DMS53 (cell line): ENCODE measurements around the gene HOXA13.
A peak's percentile ranks its signal among the peaks of the same experiment; 100 is the strongest.

ENCODE experiments used
- DNase-seq: peaks from one replicate; lab custom pipeline; 2025; lab: John Stamatoyannopoulos, UW

HOXA13 gene

DNA sequence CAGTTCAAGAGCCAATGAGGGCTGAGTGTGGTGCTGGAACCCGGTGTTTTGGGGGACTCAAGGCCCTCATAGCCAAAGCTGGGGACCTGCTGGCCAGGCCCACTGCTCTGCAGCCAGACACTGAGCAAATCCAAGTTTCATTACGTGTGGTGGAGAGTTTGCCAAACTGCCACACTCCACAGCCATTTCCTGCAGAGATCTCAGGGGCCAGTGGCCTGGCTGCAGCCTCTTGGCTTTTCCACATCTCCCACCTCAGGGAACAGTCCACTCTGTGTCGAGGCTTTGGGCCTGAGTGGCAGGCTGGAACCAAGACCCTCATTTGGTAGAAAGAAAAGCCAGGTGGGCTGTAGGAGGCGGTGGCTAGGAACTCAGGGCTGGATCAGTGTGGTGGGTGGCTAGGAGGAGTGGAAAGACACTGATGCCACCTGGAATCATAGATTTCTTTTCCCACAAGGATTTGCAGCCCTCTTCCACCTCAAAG, 18.1 kb downstream of the HOXA13 start:
- DNase-seq, result no peak

DNA sequence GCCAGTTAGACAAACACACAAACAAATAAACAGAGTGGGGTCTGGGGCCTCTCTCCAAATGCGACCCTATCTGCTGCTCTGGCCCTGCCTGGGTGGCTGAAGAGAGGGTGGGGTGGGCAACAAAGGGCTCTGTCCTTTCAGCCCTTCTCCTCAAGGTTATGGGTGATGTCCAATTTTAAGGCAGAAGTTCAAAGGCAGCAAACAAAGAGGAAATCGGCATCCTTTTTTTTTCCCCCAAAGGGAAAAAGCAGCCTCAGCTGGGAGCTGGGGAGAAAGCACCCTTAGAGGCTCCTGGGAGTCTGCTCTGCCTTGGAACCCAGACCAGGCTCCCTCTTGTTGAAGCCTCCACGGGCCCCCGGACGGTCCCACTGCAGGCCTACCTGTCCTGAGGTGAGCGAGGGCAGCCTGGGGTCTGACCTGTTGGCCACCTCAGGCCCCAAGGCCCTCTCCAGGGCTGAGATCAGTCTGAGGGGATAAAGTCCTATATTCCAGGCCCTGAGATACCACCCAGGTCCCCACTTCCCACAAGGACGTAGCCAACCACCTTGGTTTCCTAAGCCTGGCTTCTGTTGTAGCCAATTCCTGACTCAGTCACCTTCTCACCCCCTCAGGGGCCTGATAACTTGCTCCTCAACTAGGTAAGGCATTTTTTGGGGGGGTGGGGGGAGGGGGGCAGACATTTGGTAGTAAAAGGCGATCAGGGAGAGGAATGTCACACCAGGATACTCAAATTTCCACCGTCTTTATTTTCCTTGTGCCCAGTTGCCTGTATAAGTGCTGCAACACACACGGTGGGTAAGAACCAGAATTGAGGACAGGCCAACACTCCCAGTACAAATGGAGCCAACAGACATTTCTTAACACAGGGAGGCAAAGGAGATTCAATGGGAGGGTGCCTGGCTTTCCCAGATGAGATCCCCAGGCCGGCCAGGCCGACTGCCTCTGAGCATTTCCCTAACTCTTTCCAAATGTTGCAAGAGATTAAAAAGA, 19.2 kb downstream of the HOXA13 start:
- no peak for DNase-seq

DNA sequence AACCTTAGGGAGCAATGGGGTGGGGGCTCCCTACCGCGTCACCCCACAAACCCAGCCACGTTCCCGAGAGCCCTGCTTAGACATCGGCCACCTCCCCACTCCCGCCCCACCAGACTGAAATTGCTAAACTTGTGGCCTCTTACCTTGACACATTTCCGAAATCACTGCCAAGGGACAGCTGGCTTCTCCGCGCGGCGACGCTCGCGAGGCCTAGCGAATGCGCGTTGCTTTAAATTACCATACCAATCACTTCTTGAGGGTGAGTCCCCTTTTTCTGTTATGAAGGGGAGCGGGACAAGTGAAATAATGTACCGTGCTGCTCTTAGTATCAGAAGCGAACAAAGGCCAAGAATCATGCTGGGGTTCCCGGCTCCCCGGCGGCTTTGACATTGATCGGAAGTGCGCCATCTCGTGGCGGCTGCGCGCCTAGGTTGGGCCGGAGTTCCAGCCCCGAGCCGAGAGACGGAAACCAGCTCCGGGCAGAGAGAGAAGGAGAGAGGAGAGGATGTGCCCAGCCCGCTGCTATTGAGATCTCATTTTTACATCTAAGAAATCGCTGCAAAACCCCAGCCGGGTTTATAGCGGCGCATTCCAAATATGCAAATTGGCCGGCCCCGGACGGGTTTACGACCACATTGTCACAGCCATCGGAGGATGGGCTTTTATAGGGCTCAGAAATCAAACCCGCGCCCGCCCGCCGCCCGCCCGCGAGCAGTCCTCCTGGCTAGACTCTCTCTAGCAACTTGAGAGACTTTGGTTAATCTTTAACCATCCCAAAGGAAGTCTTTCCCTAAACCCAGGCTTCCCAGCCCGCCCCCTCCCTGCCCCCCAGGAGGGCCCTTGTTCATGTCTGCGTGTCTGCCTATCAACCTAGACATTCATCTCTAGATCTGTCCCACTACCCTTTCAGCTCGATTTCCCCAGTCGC, 20.1 kb downstream of the HOXA13 start:
- DNase-seq, result peak; percentile 92

DNA sequence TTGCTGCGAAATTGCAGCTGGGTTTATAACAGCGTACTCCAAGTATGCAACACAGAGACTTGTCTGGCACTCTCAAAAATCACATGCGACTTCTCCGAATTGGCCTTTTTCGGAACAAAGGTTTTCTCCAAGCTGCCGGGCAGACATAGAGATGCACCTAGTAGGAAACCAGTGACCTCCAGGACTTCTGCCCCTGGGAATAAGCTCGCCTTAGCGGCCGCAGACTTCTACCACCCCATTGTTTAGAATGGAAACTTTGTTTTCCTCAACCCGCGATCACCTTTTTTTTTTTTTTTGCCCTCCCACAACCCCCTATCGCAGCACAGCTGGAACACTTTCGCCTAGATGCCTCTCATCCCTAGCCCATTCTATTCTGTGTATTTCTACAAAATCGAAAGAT, 20.9 kb downstream of the HOXA13 start:
- no peak for DNase-seq

DNA sequence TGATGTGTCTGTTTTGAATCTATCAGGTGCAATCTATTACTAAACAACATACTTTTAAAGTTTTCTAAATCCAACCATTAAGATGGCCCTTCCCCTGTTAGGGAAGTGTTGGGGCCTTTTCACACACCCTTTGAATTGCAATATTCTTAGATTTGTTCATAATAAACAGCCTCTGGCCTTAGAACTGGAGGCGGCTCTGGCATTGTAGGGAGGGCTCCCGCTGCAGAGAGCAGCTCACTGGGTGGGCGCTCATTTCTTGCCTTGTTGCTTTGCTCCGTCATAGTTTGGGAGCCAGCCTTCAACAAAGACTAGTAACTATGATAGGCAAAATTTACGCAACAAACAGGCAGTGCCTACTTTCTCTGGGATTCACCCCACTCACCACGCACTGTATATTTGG, 21.5 kb downstream of the HOXA13 start:
- no peak for DNase-seq

DNA sequence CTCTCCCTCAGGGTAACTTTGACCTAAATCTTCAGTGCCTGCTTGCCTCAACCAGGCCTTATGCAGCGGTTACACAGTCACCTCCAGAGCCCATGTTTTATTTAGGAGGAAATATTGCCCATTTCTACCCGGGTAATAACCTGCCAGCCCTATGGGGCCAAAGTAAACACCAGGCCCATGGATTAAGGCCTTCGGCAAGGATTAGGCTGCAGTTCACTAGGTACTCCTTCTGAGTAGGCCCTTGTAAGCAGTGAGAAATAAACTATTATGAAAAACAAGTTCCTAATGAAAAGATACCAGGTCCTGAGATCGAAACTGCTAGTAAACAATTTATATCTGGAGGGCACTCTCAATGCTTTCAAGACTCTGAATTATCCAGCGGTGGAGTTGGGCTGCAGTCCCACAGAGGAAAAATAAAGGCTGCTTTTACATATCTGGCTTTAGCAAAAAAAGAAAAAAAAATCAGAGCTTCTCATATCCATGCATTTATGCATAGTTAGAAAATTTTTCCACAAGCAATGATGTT, 22.0 kb downstream of the HOXA13 start:
- no peak for DNase-seq

DNA sequence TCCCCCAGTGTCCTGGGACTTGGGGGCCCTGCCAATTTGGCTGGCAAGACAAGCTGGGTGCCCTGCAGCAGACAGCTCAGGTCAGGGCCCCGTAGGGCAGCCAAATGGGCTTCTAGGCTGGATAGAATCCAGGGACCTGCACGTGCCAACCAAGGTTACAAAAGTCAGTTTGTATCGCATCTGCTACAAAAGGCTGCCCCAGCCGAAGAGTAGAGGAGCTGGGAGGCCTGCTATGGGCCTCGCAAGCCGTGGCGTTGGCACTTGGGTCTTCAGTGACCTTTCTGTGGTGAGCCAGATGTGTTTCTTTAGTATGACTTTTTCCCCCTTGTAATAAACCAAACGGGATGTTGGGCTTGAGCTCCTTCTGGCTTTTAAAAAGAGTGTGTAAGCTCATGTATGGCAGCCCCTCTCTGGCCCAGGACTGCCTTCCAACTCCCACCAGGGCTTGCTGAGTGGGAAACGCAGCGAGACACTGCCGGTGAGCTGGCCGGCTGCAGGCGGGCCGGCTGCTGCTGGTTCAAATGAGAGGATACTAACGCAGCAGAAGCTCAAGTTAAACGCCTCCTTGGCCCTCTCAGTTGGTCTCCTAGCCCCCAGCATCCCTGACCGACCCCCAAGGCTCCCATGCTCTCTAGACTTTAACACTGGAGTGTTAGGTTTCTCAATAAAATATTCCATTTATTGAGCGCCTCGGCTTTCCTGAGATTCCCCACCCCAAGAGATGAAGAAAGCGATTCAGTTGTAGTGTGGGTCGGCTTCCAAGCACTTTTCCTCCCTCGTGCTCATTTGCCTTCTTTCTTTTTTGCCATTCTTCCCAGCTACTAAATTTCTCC, 22.7 kb downstream of the HOXA13 start:
- no peak for DNase-seq

DNA sequence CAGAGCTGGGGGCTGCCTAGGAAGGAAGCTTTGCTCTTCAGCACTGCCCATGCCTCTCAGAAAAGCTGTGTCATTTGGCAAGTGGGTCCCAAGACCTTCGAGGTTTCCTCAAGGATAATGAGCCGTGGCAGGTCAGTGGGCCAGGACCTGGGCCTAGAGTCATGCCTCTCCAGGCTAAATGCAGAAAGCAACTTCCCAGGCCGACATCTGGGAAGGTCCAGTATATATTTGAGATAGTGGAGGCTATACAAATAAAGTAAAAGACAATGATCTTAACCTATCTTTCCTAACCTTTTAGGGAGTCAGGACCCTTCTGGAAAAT, 23.4 kb downstream of the HOXA13 start:
- no peak for DNase-seq

DNA sequence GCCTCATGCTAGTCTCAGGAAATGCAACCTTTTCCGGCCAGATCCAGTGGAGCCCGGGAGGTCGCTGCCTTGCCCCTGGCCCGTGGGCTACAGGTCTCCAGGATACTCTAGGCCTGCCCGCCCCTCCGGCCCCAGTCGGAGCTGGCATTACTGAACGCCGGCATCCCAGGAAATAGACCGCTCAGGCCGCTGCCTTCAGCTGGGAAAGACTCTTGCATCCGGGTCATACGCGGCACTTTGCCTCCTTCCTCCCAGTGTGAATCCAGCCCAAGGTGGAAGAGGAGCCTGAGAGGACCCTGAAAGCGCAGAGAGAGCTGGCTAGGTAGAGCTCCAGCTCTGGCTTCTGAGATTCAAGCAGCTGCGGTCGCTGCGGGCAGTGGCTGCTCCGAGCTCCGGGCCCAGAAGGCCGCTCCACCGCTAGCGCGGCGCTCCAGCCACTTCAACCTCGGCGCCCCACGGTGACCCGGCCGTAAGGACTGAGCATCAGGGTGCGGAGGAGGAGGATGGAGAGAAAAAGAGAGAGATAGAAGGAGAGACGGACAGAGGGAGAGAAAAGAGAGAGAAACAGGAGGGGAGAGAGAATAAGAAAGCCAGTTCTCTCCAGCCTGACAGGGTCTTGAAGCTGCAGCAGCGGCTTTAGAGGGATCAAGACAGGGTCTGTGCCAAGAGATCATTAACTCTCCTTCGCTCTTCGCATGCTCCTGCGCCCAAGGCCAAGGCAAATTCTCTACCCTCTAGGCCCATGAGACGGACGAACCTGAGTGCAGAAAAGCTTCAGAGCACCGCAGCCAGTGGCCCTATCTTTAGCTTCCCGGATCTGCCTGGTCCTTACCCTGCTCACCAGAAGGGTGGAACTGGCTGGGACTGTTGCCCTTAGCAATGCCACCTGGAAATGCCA, 24.0 kb downstream of the HOXA13 start:
- peak; percentile 51 for DNase-seq

DNA sequence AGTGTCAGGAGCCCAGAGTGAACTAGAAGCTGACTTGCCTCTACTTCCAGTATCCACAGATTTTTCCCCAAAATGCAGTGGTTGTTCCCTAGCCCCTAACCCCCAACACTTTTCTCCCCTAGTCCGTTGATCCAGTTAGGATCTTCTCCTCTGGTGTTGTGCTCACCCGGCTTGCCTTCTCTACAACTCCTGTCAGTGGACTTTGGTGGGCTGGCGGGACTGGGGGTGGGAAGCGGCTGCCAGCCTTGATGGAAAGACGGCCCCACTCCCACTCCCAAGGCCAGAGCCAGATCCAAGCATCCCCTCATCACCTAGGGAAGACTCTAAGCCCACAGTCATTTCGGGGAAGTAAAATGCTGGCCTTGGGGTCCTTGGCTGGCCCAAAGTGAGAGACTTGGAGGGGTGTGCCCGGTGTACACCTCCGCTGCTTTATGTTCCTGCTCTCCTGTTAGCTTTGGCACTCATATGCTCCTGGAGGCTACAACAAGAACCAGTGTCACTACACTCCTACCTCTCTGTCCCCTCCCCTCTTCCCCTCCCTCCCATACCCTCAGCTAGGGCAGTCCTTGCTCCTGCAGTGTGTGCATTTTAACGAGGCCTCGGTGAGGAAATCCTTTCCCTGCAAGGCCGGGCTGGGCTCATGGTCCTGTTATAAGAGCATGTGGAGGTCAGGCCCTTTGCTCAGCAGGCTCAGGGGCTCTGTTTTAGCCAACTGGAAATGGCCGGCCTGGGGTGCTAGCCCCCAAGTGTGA, 24.8 kb downstream of the HOXA13 start:
- no peak for DNase-seq

DNA sequence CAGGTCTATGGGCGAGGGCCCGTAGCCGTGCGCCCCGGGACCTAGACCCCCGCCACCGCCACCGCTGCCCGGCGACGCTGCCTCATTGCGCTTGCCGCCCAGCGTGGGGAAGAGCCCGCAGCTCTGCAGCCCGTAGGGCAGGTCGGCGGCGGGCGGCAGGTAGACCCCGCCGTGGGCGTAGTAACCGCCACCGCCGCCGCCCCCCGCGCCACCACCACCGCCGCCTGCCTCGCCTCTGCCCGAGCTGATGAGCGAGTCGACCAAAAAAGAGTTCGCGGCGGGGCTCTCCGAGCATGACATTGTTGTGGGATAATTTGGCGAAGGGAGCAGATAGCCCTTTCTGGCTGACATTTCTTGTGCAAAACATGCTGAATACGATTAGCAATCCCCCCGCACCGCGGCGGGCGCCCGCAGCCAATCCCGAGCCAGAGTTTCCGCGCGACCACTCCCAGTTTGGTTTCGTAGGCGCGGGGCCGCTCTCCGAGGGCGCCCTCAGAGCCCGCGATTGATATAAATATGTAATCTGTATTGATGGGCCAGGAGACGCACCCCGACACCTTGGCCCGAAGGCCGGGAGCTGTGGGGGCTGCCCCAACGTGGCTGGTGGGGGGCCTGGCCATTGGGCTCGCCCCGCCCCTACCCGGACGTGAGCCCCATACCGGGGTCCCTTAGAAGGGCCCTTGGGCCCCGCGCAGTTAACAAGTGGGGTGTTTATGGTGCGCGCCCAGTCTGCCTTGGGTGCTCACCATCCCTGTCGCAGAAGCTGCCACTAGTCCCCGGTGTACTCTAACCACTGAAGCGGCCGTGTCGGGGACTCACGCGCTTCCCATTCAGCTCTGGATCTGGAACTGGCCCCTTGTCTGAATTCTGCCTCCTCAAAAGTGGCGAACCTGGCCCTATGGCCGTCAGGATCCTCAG, 25.7 kb downstream of the HOXA13 start, which contains the start of gene HOXA10:
Gene HOXA10, minus strand, starts transcription at position 365 of the 918 bp plus-strand sequence. Its CDS starts 14 bp downstream, at position 351.
- no peak for DNase-seq

DNA sequence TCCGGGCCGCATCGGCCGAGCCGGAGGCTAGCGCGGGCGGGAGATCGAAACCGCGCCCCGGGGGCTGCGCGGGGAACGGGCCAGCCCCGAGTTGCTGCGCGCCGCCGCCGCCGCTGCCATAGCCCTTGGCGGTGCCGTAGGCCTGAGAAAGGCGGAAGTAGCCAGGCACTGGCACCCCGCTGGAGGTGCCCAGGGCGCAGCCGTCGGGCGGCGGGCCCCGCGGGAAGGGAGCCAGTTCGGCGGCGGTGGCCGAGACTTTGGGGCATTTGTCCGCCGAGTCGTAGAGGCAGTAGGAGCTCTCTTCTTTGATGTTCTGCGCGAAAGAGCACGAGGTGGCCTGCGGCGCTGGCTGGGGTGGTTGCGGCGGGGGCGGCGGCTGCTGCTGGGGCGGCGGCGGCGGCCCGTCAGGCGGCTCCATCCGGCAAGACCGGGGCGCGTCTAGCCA, 26.4 kb downstream of the HOXA13 start:
- peak; percentile 81 for DNase-seq

DNA sequence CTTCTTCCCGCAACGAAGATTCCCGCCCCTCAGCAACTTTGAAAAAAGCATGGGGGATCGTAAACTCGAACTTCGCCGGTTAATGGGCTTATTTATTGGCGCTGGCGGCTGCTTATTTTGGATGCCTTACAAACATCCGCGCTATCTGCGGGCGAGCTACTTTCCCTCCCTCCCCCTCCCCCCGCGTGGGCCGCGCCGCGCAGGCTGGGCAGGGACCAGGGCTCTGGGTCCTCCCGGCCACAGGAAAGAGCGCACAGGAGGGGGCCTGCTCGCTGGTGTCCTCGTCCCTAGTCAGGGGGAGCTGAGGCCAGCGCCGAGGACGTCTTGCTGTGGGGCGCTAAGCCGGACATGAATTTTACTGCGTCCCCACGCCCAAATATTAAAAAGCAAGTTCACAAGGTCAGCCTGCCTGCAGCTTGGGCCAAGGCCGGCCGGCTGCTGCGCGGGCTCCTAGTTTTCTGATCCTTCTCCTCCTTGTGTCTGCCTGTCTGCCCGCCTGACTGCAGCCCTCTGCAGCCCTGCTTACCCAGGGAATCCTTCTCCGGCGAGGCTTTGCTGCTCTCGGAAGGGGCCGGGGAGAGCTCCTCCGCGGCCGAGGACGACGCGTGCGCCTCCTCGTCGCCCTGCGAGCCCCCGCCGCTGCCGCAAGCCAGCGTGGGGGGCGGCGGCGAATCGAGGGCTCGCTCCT, 26.9 kb downstream of the HOXA13 start:
- peak; percentile 81 for DNase-seq

DNA sequence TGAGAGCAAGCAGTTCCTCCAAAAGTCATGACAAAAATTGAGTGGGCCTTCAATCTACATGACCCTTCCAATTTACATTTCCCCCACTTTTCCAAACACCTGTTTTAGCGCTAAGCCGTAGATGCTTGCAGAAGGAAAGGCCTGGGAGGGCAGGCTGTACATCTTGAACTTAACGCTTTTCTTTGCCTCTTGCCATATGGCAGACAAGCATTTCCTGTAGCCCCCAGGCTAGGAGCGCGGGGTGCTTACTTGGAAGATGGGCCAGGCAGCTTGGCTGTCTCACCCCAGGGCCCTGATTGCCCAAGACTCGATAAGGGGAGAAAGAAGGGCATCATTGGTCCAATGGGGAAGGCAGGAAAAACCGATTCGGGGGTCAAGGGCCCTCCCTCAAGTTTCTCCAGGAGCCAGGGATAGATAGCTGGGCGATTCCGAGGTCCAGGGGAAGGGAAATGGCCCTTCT, 27.5 kb downstream of the HOXA13 start:
- no peak for DNase-seq

DNA sequence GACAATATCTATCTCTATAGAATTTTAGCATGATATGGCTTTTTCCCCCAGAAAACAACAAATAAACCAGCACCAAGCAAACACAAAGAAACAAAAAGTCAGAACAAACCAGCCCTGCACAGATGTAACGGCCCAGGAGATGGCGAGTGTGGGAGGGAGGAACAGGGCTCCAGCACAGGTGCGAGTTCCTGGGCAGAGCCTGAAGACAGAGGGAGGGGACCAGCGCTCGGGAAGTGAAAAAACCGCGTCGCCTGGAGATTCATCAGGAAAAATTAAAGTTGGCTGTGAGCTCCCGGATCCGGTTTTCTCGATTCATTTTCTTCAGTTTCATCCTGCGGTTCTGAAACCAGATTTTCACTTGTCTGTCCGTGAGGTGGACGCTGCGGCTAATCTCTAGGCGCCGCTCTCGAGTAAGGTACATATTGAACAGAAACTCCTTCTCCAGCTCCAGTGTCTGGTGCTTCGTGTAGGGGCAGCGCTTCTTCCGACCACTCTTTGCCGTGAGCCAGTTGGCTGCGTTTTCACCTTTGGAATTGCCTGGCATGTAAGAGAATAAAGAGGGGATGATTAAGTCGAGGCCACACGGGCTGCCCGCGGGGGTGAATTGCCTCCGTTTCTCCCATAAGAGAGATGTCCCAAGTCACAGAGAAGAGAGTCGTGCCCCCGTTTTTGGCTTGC, 28.1 kb downstream of the HOXA13 start:
- peak; percentile 77 for DNase-seq

DNA sequence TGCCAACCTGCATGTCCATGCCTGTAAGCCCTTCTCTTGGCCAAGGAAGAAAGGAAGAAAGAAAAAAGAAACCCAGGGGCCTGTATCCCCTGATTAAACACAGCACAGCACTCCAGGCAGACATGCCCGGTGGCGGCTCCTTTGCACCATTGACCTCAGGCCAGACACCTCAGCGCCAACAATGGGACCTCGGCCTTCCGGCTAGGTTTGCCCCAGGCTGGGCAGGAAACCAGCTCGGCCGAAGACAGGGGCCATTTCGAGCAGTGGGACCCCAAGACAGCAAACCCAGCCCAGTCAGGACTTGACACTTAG, 28.6 kb downstream of the HOXA13 start:
- no peak for DNase-seq
